Natural killer cell (primary cell): ENCODE data around the gene NCK2. TPM values are rescaled to one million over a fixed set of nuclear protein-coding genes. Genes with fewer than 3 reads are reported as not detected.

Experiments
- ATAC-seq, 3 donors: fragments of 150-1000 bp in 2 of 3; fragments of 200-7000 bp in 1 of 3; cut with Tn5 transposase; 1 replicate in 1 of 3; 2 replicates in 2 of 3; pipeline ENCODE4 v1.10.0; 2021; ENCODE audit warnings: mild to moderate bottlenecking in 2 of 3, moderate library complexity in 2 of 3
- DNase-seq, 2 donors: peaks; one replicate each; pipeline versions ENCODE4 v3.0.0 to v3.0.0-alpha.2; 2013 to 2021; ENCODE audit warnings: mixed read lengths in 1 of 2
- H3K27ac ChIP-seq: one replicate; pipeline ENCODE4 v1.5.1; 2013; ENCODE audit warnings: mild to moderate bottlenecking, low read length
- H3K27me3 ChIP-seq: one replicate; pipeline ENCODE4 v1.6.1; 2013; ENCODE audit warnings: low read length; ENCODE audit not compliant: control insufficient read depth, insufficient read depth
- H3K36me3 ChIP-seq: one replicate; pipeline ENCODE4 v1.6.1; 2013; ENCODE audit warnings: low read length; ENCODE audit not compliant: control insufficient read depth, insufficient read depth
- H3K4me1 ChIP-seq: one replicate; pipeline ENCODE4 v1.6.1; 2013; ENCODE audit warnings: low read length; ENCODE audit not compliant: control insufficient read depth, insufficient read depth
- H3K4me3 ChIP-seq: one replicate; pipeline ENCODE4 v1.5.1; 2013; ENCODE audit warnings: low read length
- H3K9me3 ChIP-seq: one replicate; pipeline ENCODE4 v1.6.1; 2013; ENCODE audit warnings: low read length; ENCODE audit not compliant: control insufficient read depth, insufficient read depth
- H3K27ac Mint-ChIP-seq, 2 donors: one replicate each; pipeline ENCODE4 v1.8.0; 2022; ENCODE audit warnings: mild to moderate bottlenecking in 2 of 2, mixed read lengths in 2 of 2, moderate library complexity in 1 of 2
- H3K27me3 Mint-ChIP-seq, 2 donors: one replicate each; pipeline ENCODE4 v1.8.0; 2022; ENCODE audit warnings: low read depth in 2 of 2, mixed read lengths in 2 of 2
- H3K36me3 Mint-ChIP-seq: one replicate; pipeline ENCODE4 v1.8.0; 2022; ENCODE audit warnings: mixed read lengths
- H3K4me1 Mint-ChIP-seq, 2 donors: one replicate each; pipeline ENCODE4 v1.8.0; 2022; ENCODE audit warnings: mixed read lengths in 2 of 2
- H3K4me3 Mint-ChIP-seq: one replicate; pipeline ENCODE4 v1.8.0; 2022; ENCODE audit warnings: mild to moderate bottlenecking, moderate library complexity, mixed read lengths
- H3K9me3 Mint-ChIP-seq, 2 donors: one replicate each; pipeline ENCODE4 v1.8.0; 2022; ENCODE audit warnings: mixed read lengths in 2 of 2
- WGBS: methylation state at CpG from one replicate; pipeline ENCODE4 v1.1.7; 2013; ENCODE audit warnings: missing lambda C conversion rate; ENCODE audit not compliant: insufficient coverage; 5-methylcytosine and 5-hydroxymethylcytosine counted together
- intact Hi-C: fragments of 100-400 bp; cut with micrococcal nuclease; formaldehyde crosslinking; loops from one replicate; pipeline ENCODE4 v1.14.2; 2022
- total RNA-seq, 4 donors: library from RNA; stranded (reverse); fragments of 120-200 nt in 1 of 4; gene quantifications; one replicate each; pipeline versions ENCODE4 v1.2.3 to v1.2.4, GENCODE V29; 2013 to 2022
- TF ChIP-seq, protein P1 (sequence below): fragments of 200-600 bp; IDR thresholded peaks from one replicate; pipeline ENCODE4 v1.8.0; 2022; ENCODE audit warnings: antibody characterized with exemption

NCK2 gene
- total RNA-seq, 3 donors from 2014 or later (not counting 1 experiment from before 2014, with no cell fraction given): 34.1 to 50.8 (median 43.0) TPM

DNA sequence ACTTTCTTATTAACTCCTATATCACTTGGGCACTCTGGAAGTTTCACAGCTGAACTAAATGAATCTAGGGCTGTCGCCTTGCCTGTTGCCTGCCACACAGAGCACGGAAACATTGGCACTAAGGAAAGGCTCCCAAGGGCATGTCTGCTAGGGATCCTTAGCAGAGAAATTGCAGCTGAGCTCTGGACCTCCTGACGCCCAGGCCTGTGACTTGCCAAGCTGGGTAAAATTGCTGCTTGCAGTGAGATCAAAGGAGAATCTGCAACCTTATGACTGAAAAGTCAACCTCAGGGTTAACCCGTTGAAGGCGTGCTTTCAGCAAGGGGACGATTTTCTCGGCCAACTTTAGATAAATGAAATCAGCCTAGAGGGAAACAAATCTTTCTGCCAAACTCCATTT, 189.8 kb downstream of the NCK2 start:
- intact Hi-C loops: no loop called here
- ATAC-seq: no peak
- TF ChIP-seq, protein P1, sequence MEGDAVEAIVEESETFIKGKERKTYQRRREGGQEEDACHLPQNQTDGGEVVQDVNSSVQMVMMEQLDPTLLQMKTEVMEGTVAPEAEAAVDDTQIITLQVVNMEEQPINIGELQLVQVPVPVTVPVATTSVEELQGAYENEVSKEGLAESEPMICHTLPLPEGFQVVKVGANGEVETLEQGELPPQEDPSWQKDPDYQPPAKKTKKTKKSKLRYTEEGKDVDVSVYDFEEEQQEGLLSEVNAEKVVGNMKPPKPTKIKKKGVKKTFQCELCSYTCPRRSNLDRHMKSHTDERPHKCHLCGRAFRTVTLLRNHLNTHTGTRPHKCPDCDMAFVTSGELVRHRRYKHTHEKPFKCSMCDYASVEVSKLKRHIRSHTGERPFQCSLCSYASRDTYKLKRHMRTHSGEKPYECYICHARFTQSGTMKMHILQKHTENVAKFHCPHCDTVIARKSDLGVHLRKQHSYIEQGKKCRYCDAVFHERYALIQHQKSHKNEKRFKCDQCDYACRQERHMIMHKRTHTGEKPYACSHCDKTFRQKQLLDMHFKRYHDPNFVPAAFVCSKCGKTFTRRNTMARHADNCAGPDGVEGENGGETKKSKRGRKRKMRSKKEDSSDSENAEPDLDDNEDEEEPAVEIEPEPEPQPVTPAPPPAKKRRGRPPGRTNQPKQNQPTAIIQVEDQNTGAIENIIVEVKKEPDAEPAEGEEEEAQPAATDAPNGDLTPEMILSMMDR: no peak
- no peaks in the 10 kb centered on the region for H3K9me3 Mint-ChIP-seq
- no peaks in the 10 kb centered on the region for H3K27me3 Mint-ChIP-seq
- peaks cover 0 to 2% of the 10 kb centered on the region in 2 donors for H3K4me1 Mint-ChIP-seq
- Histone ChIP-seq H3K4me3 (no peak overlapping the region), H3K36me3 (no peaks in the 10 kb centered on the region), H3K4me1 (peaks cover 7% of the 10 kb centered on the region), H3K27ac (no peak overlapping the region), H3K27me3 (no peaks in the 10 kb centered on the region), H3K9me3 (no peaks in the 10 kb centered on the region)
- H3K4me3 Mint-ChIP-seq: no peak overlapping the region
- 80% methylated on average over 7 of the region's 7 CpGs for WGBS
- no peak overlapping the region for H3K27ac Mint-ChIP-seq
- DNase-seq: peak in 1 of 2 donors; percentile 71
- no peaks in the 10 kb centered on the region for H3K36me3 Mint-ChIP-seq

DNA sequence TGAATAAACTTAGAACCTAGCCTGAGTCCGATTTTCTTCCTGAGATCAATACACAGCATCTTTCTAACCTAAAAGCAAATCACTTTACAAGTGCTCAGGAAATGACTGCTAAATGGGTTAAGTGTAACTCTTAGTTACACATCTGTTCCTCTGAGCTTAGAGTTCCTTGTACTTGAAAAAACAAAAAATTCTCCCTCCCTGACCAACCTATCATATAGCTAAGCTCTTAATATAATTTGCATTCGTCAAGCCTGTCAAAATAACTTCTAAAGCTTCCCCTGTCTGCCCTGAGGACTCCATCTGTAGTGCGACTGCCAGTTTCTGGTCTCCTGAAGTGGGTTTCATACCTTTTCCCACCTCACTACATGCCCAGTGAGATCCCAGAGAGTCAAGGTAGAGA, 190.4 kb downstream of the NCK2 start:
- Mint-ChIP-seq H3K27ac (no peak overlapping the region), H3K36me3 (no peaks in the 10 kb centered on the region), H3K4me3 (no peak overlapping the region), H3K9me3 (no peaks in the 10 kb centered on the region), H3K27me3 (no peaks in the 10 kb centered on the region), H3K4me1 (no peaks in the 10 kb centered on the region)
- Histone ChIP-seq H3K36me3 (no peaks in the 10 kb centered on the region), H3K9me3 (no peaks in the 10 kb centered on the region), H3K27ac (no peak overlapping the region), H3K4me1 (peaks cover 4% of the 10 kb centered on the region), H3K27me3 (no peaks in the 10 kb centered on the region), H3K4me3 (no peak overlapping the region)
- intact Hi-C loops: no loop called here
- DNase-seq: peak in 1 of 2 donors; percentile 65
- no peak for ATAC-seq
- TF ChIP-seq, protein P1: no peak
- WGBS: 79% methylated on average over 3 of the region's 3 CpGs

DNA sequence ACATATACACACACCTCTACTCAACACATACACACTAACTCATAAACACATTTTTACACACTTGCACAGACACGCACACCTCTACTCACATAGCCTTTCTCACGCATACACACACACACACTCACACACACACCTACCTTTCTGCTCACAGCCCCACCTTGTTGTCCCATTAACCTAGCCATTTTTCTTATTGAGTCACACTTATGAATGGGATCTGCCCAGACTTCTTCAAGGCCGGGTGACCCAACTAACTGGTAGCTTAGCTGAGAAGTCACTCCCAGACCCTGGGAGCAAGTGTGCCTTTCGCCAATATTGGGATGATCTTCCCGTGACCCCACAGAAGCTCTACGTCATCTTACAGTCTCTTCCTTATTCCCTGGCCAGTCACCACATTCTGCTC, 192.2 kb downstream of the NCK2 start:
- no peak overlapping the region for H3K27ac ChIP-seq
- no peaks in the 10 kb centered on the region for H3K36me3 ChIP-seq
- no peaks in the 10 kb centered on the region for H3K9me3 ChIP-seq
- Mint-ChIP-seq H3K9me3 (no peaks in the 10 kb centered on the region), H3K4me1 (no peaks in the 10 kb centered on the region), H3K27me3 (no peaks in the 10 kb centered on the region), H3K36me3 (no peaks in the 10 kb centered on the region), H3K27ac (no peak overlapping the region), H3K4me3 (no peak overlapping the region)
- no peak overlapping the region for H3K4me3 ChIP-seq
- 97% methylated on average over 6 of the region's 6 CpGs for WGBS
- no peaks in the 10 kb centered on the region for H3K27me3 ChIP-seq
- ATAC-seq (no peak), DNase-seq (no peak)
- TF ChIP-seq, protein P1: no peak
- no peaks in the 10 kb centered on the region for H3K4me1 ChIP-seq
- intact Hi-C loops: no loop called here

DNA sequence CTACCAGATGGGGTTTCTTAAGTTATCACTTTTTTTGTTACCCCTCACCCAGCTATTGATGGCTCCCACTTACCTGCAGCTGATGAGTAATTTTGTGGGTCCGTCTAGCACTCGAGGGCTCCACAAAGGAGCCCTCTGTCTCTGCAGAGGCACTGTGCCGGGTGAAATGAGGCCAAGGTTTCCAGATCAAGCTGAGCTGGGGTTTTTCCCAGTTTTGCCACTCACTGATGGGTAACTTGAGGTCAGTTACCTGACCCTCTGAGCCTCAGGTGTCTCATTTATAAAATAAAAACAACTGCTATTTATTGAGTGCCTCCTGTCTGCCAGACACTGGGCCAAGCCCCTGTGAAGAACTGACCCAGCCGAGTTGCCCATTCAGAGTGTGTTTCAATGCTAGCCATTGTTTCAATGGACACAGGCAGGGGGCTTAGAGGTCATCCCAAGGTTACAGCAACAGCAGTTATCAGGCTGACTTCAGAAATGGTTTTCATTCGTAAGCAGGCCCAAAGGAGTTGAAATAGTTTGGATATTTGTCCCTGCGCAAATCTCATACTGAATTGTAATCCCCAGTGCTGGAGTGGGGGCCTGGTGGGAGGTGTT, 192.9 kb downstream of the NCK2 start:
- no peaks in the 10 kb centered on the region for H3K27me3 ChIP-seq
- H3K4me1 ChIP-seq: no peaks in the 10 kb centered on the region
- H3K27ac Mint-ChIP-seq: no peak overlapping the region
- H3K27ac ChIP-seq: no peak overlapping the region
- no peaks in the 10 kb centered on the region for H3K36me3 ChIP-seq
- H3K36me3 Mint-ChIP-seq: no peaks in the 10 kb centered on the region
- DNase-seq (no peak), ATAC-seq (no peak)
- H3K9me3 Mint-ChIP-seq: no peaks in the 10 kb centered on the region
- intact Hi-C loops: no loop called here
- no peaks in the 10 kb centered on the region for H3K9me3 ChIP-seq
- no peak overlapping the region for H3K4me3 Mint-ChIP-seq
- H3K27me3 Mint-ChIP-seq: no peaks in the 10 kb centered on the region
- 93% methylated on average over 6 of the region's 6 CpGs for WGBS
- no peak overlapping the region for H3K4me3 ChIP-seq
- H3K4me1 Mint-ChIP-seq: no peaks in the 10 kb centered on the region
- TF ChIP-seq, protein P1: no peak
